ENCODE data around the gene CYP1A1. TPM values are rescaled to one million over a fixed set of nuclear protein-coding genes. Genes with fewer than 3 reads are reported as not detected.

CYP1A1 gene, protein sequence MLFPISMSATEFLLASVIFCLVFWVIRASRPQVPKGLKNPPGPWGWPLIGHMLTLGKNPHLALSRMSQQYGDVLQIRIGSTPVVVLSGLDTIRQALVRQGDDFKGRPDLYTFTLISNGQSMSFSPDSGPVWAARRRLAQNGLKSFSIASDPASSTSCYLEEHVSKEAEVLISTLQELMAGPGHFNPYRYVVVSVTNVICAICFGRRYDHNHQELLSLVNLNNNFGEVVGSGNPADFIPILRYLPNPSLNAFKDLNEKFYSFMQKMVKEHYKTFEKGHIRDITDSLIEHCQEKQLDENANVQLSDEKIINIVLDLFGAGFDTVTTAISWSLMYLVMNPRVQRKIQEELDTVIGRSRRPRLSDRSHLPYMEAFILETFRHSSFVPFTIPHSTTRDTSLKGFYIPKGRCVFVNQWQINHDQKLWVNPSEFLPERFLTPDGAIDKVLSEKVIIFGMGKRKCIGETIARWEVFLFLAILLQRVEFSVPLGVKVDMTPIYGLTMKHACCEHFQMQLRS
- not detected in 2 replicates for total RNA-seq (2022)
- Bru-seq, nascent RNA: percentile 11 among the genes with signal in this experiment
- percentile 15 among the genes with signal in this experiment for BruChase-seq, experiment 1, labeled RNA remaining after a 6-hour chase
- percentile 10 among the genes with signal in this experiment for BruChase-seq, experiment 2, labeled RNA remaining after a 2-hour chase
- long read RNA-seq: 0 reads

DNA sequence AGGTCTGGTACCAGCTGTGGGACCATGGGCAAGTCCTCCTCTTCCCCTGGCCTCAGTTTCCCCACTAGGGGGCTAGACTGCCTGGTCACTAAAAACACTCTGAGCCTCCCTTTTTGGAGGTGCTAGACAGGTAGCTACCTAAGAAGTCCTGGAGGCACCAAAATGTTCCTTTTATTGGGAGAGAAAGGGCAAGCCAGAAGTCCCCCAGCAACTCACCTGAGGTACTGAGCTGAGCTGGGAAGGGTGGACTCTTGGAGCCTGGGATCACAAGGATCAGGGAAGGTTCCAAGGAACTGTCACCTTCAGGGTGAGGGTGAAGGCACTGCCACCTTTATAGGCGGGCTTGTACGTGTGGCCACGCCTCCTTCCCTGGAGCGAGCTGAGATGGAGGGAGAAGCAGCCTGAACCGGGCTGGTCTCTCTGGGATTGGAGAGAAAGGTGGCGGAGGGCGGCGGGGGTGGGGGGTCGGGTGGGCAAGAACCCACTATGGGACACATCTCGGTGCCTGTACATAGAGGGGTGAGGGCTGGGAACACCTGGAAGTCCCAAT is at the start of gene CYP1A1:
Gene CYP1A1, minus strand, starts transcription at position 304 of the 550 bp plus-strand sequence. CDS start 2,431 bp downstream, outside the sequence.
- Mint-ChIP-seq H3K36me3 (ENCODE audit: insufficient read depth, unreplicated experiment) (no peaks in the 10 kb centered on the region), H3K4me3 (ENCODE audit: unreplicated experiment) (peak within 1 kb of the TSS; percentile 69), H3K4me1 (ENCODE audit: insufficient read depth, unreplicated experiment) (no peaks in the 10 kb centered on the region), H3K9me3 (ENCODE audit: unreplicated experiment) (no peaks in the 10 kb centered on the region), H3K27ac (ENCODE audit: low read depth, unreplicated experiment) (no peak within 1 kb of the TSS), H3K27me3 (ENCODE audit: insufficient read depth, unreplicated experiment) (no peaks in the 10 kb centered on the region)
- intact Hi-C loops (cut with micrococcal nuclease): no loop called here
- peak; percentile 45 for DNase-seq (ENCODE audit: unreplicated experiment)
- TF ChIP-seq, protein P1, sequence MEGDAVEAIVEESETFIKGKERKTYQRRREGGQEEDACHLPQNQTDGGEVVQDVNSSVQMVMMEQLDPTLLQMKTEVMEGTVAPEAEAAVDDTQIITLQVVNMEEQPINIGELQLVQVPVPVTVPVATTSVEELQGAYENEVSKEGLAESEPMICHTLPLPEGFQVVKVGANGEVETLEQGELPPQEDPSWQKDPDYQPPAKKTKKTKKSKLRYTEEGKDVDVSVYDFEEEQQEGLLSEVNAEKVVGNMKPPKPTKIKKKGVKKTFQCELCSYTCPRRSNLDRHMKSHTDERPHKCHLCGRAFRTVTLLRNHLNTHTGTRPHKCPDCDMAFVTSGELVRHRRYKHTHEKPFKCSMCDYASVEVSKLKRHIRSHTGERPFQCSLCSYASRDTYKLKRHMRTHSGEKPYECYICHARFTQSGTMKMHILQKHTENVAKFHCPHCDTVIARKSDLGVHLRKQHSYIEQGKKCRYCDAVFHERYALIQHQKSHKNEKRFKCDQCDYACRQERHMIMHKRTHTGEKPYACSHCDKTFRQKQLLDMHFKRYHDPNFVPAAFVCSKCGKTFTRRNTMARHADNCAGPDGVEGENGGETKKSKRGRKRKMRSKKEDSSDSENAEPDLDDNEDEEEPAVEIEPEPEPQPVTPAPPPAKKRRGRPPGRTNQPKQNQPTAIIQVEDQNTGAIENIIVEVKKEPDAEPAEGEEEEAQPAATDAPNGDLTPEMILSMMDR (IDR thresholded peaks at IDR 0.05; ENCODE audit: unreplicated experiment): no peak
- ChIA-PET CTCF (interaction anchor here (0.6 to 2.0 kb wide), 4 partner anchors 20 to 54 kb away, joined by 3 to 6 read pairs (median 4); no protein-coding TSS in a partner anchor), POLR2A (interaction anchor here (0.6 to 0.9 kb wide), 3 partner anchors 10 to 298 kb away, joined by 3 to 4 read pairs (median 3); no protein-coding TSS in a partner anchor)
- no TSS peak for BruUV-seq (replicated peaks)

DNA sequence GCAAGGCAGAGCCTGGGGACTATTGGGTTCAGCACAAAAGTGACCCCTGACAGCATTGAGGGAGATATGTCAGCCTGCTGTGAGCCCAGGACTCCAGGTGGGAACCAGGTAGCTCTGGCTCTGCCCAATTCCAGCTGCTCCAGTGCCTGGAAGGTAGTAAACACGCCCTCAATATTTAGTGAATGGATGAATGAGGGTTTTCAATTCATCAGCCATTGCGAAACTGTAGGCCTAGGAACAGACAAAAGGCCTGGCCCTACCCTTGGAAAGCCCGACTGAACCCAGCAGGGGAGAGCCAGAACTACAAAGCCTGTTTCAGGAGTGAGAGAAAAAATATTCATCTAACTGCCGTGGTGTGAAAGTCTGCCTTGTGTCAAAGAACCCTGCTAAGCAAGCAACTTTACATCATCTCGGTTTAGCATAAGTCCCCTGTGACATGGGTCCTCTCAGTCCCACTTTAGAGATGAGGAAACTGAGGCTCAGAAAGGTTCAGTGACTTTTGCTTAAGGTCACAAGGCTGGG is 48.5 kb upstream of the CYP1A1 start:
- Mint-ChIP-seq H3K36me3 (ENCODE audit: insufficient read depth, unreplicated experiment) (peaks cover 4% of the 10 kb centered on the region), H3K27ac (ENCODE audit: low read depth, unreplicated experiment) (no peak overlapping the region)
- CTCF ChIA-PET: interaction anchor here (0.9 to 26.4 kb wide), 8 partner anchors 11 to 175 kb away, joined by 3 to 632 read pairs (median 16); no protein-coding TSS in a partner anchor

DNA sequence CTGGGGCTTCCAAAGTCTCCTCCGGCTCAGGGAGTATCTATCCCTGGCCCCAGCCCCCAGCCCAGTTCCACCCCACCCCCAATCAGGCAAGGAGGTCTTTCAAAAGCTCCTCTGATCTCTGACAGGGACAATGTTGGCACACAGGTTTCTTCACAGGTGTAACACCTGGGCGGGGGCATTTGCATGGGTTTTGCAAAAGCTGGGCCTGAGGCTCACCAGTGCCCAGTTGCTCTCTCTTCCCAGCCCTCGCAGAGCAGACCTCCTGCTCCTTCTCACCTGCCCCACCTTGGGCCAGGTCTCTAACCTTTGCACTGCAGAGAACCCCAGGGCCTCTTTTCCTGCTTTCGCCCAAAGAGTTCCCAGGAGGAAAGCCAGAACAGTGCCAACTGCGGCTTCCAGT is 48.0 kb upstream of the CYP1A1 start:
- POLR2A ChIA-PET: interaction anchor here (0.9 to 1.6 kb wide), 2 partner anchors 128 to 156 kb away, joined by 3 to 4 read pairs; no protein-coding TSS in a partner anchor

More for the DNA sequence above, 48.5 kb upstream of the CYP1A1 start:
- intact Hi-C loops (cut with micrococcal nuclease): no loop called here
- no TSS peak for BruUV-seq (replicated peaks)
- Mint-ChIP-seq H3K4me3 (ENCODE audit: unreplicated experiment) (no peak overlapping the region), H3K4me1 (ENCODE audit: insufficient read depth, unreplicated experiment) (peaks cover 3% of the 10 kb centered on the region), H3K9me3 (ENCODE audit: unreplicated experiment) (no peaks in the 10 kb centered on the region), H3K27me3 (ENCODE audit: insufficient read depth, unreplicated experiment) (no peaks in the 10 kb centered on the region)
- TF ChIP-seq, protein P1 (IDR thresholded peaks at IDR 0.05; ENCODE audit: unreplicated experiment): no peak
- peak; percentile 61 for DNase-seq (ENCODE audit: unreplicated experiment)
- POLR2A ChIA-PET: interaction anchor here (0.9 to 1.6 kb wide), 3 partner anchors 128 to 156 kb away, joined by 3 to 4 read pairs (median 3); partner anchors contain the start of gene FAM219B

More for the DNA sequence above, 48.0 kb upstream of the CYP1A1 start:
- Mint-ChIP-seq H3K36me3 (ENCODE audit: insufficient read depth, unreplicated experiment) (peaks cover 4% of the 10 kb centered on the region), H3K9me3 (ENCODE audit: unreplicated experiment) (no peaks in the 10 kb centered on the region), H3K4me3 (ENCODE audit: unreplicated experiment) (no peak overlapping the region), H3K27me3 (ENCODE audit: insufficient read depth, unreplicated experiment) (no peaks in the 10 kb centered on the region), H3K27ac (ENCODE audit: low read depth, unreplicated experiment) (no peak overlapping the region), H3K4me1 (ENCODE audit: insufficient read depth, unreplicated experiment) (peaks cover 6% of the 10 kb centered on the region)
- BruUV-seq (replicated peaks): no TSS peak
- CTCF ChIA-PET: interaction anchor here (0.7 to 26.4 kb wide), 9 partner anchors 6 to 176 kb away, joined by 3 to 632 read pairs (median 57); no protein-coding TSS in a partner anchor
- TF ChIP-seq, protein P1 (IDR thresholded peaks at IDR 0.05; ENCODE audit: unreplicated experiment): no peak
- intact Hi-C loops (cut with micrococcal nuclease): no loop called here
- no peak for DNase-seq (ENCODE audit: unreplicated experiment)

All from MCF 10A (cell line).